B cell (primary cell): ENCODE data around the gene CSF2RB.

Source experiments
- CTCF ChIP-seq: fragments of 200-600 bp; IDR thresholded peaks from one replicate; pipeline ENCODE4 v1.8.0; 2022; ENCODE audit warnings: antibody characterized with exemption, mild to moderate bottlenecking
- EZH2 ChIP-seq: IDR thresholded peaks from 2 replicates; pipeline ENCODE4 v1.6.1; 2012; ENCODE audit warnings: borderline replicate concordance, low read depth, mild to moderate bottlenecking, moderate library complexity, low read length; ENCODE audit not compliant: insufficient read depth, poor library complexity, severe bottlenecking

- TF ChIP-seq CTCF (no peak), EZH2 (no peak)
Observed at GRCh38 chr22:36870250-36870649, 43.2 kb upstream of the CSF2RB start.
